GM21381 (cell line): ENCODE results near the gene GLT6D1.

Experiments used
- ATAC-seq: cut with Tn5 transposase; IDR thresholded peaks from one replicate; pipeline ENCODE4 v1.9.1; 2021; ENCODE audit warnings: mild to moderate bottlenecking, moderate library complexity; ENCODE audit not compliant: unreplicated experiment

The GLT6D1 gene

DNA sequence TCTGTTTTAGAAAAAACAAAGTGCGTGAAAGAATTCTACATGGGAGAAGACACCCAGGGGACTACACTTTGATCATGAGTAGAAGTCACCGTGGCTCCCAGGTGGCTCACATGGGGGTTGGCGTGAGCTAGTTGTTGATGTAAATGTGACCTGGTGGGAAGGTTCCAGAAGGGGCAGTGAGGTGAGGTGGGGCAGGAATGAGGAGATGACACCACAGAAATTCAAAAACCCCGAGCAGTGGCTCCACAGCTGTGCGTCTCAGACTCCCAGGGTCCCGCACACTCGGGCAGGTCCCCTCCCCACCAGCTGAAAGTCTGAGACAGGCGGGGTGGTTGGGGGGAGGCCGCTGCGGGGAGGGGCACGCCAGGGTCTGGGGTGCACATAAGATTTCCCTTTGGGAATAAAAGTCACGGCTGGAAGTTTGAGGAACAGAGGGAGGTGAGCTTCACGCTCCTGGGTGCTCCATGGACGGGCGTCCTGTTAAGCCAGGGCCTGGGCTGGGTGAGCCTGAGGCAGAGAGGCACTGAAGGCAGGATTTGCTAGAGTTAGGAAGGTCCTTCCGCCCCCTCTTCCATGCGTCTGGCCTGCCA is 29.9 kb downstream of the GLT6D1 start:
- no peak for ATAC-seq

DNA sequence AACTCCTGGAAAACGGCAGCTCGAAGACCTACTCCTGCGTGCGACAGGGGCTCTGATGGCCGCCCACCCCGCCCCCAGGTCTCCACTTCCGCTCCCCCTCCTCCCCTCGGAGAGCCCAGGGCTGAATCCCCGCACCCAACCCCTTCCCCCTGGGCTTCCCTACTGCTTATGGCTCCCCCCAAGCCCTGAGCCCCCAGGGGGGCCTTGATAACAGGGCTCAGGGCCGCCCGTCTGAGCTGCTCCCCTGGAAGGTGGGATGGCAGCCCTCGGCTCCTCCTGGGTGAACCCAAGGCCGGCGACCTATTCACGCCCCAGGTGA is 30.4 kb downstream of the GLT6D1 start:
- ATAC-seq: no peak

DNA sequence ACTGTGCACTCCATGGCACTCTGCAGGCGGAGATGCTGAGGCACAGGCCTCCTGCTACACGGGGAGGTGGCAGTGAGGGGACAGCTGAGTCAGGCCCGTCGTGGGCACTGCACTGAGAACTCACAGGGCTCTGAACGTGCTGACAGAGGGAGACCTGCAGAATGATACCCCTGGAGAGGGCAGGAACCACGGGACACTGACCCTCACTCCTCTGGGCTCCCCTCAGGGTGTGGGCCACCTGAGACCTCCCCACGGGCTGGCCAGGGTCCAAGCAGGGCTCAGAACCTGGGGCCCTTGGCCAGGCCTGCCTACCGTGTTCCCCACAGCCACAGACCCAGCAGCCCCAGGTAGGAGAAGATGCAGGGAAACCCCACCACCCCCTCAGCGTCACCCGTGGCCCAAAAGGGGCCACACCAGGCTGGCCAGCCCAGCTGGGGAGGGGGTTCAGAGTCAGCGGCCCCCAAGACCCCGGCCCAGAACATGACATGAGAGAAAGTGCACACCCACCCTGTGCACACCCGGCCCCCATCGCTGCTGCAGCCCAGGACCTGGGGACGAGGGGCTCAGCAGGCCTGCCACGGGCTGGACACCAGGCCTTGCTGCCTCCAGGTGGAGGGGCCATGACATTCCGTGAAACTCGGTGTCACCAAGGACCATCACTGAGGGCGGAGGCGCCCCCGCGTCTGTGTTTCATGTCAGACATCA is 30.9 kb downstream of the GLT6D1 start:
- ATAC-seq: no peak

DNA sequence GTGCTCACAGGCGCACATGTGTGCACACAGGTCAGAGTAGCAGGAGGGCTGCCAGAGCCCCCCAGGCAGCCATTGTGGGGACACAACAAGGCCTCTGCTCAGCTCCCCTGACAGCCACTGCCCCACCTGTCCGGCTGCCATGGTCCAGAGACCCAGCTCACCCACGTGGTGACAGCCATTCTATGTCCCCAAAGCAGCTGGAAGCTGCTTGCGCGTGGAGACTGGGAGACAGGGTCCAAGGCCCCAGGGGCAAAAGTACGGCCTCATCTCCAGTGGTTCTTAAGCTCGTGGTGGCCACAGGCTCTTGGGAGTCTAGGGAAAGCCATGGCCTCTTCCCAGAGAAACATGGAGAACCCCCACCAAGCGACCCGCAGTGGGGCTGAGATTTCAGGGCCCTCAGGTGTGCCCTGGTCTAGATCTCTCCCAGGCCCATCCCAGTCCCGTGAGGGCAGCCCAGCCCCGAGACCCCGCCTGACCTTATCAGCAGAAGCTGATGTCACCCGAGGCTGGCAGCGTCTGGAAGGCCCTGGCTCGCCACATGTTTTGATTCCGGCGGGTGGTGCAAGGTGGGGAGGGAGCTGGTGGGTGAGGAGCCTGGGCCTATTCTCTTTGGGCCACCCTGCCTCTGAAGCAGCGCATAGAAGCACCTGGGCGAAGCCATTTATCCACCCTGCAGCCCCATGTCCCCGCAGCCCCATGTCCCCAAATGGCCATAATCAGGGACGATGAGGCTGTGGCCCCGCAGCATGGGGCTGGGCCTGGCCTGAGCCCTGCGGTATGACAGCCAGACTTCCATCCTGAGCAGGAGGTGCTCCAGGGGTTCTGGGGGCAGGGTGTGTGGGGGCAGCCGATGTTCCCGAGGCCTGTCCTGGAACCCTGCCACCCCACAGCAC is 31.7 kb downstream of the GLT6D1 start:
- no peak for ATAC-seq

DNA sequence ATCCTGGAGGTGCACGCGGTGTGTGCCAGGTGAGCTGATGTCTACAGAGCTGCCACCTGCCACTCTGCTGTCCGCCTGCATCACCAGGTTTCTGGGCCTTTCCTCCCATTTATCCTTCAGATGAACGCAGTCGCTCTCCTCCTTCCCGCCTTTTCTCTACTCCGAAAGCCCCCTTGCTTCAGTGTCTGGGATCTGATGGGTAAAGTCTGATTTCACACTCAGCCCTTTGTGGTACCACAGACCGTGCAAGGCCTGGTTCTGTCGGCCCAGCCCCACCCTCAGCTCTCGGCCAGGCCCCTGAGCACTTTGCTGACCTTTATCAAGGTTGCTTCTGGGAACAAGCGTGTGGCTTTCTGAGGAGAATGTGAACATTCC is 32.5 kb downstream of the GLT6D1 start:
- ATAC-seq: no peak

DNA sequence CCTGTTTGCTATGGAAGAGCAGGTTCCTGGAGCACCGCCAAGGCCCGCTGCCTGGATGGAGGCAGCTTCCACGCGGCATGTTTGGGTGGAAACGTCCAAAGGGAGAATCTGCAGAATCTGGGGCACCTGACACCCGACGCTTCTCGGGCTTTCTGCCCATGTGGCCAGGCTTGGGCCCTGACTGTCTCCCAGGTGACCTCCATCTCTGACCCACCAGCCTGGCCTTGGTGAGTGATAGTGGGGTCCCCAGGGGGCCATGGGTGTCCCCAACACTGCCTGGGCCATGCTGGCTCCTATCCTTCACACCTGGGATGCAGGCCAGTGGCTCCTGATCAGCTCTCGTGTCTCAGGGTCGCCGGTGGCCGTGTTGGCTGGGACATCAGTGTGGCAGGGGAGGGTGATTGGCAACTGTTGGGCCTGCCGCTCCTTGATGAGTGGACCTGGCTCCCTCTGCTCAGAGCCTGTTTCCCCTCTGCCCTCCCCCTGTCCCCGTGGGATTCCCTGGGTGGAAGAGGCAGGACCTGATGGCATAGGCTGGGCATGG is 34.0 kb downstream of the GLT6D1 start:
- ATAC-seq: no peak

DNA sequence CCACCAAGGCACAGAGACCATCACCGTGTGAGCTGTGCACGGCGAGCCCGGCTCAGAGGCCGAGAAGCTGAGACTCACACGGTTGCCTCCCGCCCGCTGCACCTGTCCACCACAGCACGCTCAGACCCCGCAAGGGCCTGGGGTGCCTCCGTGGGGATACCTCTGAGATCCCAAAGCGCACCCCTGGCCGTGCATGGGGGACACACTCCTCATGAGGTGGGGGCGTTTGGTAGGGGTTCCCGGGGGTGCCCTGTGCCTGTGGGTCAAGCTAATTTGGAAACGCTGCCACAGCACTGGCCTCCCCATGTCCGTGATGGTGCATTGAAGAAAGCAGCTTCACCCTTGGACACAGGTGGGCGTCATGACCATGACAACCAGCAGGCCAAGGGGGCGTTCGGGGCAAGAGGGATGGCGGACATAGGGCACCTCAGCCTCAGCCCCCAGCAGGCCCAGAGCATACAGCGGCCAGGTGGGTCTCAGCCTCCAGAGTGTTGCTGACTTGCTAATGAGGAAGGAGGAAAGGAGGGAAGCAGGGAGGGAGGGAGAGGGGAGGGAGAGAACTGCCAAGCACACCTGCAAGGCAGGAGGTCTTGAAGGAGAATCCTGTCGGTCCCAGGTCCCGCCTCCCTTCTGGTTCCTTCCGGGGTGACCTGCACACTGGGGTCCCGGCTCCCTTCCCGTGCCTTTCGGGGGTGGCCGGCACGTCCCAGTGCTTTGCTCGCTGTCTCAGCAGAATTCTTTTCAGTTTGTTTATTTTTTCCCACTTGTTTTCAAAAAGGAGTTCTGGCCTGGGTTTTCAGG is 34.7 kb downstream of the GLT6D1 start:
- ATAC-seq: no peak

DNA sequence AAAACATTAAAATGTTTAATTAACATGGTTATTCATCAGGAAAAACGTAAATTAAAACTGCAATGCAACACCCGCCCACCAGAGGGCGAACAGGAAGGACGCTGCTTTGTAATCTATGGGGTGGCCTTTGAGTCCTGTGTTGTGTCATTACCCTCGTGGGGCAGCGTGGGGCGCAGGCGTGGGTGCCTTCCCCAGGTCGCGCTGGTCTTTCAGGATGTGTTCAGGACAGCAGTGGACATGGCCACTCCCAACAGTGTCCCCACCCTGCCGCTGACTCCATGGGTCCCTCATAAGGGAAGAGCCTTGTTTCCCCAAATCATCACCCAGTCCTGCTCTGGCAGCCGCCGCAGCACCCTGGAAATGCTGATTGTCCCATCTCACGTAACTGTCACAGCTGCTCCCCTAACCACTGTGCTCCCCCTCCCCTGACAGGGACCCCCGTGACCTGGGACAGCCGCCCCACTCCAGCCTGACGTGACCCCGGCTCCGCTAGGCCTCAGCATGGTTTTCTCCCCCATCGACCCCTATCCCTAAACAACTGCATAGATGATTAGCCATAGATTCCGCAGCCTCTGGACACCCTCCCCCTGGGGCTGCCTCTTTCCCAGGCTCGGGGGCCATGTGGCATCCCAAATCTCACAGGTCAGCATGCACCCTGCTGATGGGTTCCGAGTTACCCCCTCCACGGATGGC is 36.4 kb downstream of the GLT6D1 start:
- no peak for ATAC-seq

DNA sequence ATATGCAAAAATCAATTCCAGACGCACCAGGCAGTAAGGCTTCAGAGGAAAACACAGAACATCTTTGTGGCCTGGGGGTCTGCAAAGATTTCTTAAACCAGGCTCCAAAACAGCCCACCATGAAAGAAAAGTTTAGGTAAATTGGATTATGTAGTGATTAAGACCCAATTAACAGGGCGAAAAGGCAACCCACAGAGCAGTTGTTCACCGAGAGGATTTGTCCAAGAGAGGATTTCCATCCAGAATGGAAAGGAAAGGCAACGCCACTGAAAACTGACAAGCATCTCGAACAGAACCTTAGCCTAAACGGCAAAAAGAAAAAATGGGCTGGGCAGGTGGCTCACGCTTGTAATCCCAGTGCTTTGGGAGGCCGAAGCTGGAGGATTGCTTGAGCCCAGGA is 37.4 kb downstream of the GLT6D1 start:
- no peak for ATAC-seq

DNA sequence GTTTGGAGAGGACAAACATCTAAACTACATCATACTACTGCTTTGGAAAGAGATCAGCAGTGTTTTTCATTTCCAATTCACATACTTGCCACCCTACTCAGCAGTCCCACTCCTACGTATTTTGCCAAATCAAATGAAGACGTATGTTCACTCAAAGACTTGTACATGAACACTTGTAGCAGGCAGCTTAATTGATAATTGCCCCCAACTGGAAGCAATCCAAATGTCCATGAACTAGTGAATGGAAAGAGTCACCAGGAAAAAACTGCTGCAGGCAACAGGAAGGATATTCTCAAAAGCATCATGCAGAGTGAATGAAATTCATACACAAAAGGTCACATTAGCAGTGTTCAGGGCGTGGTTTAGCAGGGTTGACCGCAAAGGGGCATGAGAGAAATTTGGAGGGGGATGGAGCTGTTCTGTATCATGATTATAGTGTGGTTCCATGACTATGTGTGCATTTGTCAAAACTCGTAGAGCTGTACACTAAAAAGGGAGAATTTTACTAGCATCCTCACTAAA is 39.0 kb downstream of the GLT6D1 start:
- no peak for ATAC-seq

DNA sequence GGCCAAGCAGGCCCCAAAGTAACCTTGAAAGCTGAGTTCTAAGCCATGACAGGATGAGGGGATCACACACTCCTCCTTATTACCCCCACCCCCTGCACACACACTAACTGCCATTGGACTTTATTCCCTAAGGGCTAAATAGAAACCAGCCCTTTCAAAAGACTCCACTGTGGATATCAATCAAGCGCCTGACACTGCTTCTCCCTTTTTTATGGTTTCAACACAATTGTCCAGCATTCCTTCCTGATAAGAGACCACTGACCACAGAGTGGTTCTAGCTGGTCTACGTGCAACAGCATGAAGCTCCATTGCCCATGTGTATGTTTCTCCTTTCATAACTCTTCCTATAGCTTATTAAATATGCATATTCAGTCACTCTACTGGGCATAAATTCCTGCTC is 43.1 kb downstream of the GLT6D1 start:
- no peak for ATAC-seq

DNA sequence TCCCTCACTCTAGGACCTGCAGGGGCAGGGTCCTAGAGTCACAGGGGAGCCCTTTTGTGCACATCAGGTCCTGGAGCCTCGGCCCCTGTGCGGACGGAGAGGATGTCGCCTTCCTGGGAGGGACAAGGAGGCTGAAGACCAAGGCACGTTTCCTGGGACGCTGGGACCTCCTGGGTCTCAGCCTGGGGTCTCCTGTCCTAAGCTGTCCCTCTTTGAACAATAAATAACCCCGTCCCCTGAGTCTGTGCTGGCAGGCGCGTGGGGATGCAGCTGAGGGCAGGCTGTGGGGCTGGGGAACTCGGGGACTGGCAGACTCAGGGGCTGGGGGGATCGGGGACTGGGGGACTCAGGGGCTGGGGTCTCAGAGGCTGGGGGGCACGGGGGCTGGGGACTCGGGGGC is 46.7 kb downstream of the GLT6D1 start:
- ATAC-seq: no peak

DNA sequence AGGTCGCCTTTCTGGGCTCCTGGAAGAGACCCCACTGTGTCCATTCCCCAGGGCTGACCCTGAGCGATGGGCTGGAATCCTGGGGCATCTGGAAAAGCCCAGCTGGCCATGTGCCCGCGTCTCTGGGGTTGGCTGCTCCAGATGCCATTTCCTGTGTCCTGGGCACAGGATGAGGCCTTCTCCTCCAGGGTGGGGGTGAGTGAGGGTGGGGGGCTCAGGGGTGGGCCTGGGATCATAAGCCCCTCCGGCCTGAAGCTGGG is 47.1 kb downstream of the GLT6D1 start:
- no peak for ATAC-seq

DNA sequence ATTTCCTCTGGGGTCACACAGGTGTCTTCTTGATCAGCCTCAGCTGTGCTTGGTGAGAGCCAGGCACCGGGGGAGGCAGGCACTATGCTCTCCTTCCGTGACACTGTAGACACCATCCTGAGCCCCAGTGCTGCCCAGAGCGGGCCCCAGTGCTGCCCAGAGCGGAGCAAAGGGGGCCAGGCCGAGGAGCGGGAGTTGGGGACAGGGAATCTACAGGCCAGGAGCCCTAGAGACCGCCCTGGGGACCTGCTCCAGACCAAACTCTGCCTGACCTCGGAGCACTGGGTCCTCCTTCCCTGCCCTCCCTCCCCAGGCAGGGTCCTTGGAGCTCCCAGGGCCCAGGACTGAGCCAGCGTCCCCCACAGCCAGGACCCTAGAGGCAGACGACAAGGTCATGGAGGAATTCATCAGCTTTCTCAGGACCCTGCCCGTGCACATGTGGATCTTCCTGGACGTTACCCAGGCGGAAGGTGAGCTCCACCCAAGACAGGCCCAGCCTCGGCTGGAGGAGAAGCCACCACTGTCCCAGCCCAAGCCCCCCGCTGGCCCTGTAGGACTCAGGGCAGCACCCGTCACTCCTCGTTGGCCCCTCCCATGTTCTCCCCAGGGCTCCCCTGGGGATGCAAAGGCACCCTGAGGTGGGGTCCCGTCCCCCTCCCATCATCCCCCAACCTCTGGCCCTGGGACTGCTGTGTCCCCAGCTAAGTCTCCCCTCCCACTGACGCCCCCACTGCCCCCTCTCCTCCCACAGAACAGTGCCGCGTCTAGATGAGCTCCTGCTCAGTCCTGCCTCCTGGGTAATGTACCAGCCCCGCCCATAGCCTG is 47.6 kb downstream of the GLT6D1 start:
- no peak for ATAC-seq

DNA sequence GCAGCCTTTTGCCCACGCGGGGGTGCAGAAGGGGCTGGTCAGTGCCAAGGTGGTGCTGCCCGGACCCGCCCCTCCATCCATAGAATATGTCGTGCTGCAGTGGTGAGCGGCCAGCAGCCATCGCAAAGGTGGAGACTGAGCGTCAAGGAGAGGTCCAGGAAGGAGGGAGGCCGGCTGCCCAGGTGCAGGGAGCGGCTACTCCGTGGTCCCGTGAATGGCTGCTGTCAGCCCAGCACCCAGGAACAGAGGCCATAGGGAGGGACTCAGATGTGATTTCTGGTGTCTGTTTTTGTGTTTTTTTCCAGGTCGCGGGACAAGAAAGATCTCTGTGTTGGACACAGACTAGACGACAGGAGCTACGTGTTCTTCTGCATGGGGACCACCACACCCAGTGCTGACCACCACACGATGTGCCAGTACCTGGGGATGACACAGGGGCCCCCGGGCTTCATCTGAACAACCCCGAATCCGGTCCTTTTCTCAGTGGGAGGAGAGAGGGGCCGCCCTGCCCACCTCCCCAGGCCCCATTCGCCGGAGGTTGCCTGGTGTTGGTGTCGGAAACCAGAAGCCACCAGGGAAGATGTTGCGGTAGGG is 48.8 kb downstream of the GLT6D1 start:
- ATAC-seq: no peak

DNA sequence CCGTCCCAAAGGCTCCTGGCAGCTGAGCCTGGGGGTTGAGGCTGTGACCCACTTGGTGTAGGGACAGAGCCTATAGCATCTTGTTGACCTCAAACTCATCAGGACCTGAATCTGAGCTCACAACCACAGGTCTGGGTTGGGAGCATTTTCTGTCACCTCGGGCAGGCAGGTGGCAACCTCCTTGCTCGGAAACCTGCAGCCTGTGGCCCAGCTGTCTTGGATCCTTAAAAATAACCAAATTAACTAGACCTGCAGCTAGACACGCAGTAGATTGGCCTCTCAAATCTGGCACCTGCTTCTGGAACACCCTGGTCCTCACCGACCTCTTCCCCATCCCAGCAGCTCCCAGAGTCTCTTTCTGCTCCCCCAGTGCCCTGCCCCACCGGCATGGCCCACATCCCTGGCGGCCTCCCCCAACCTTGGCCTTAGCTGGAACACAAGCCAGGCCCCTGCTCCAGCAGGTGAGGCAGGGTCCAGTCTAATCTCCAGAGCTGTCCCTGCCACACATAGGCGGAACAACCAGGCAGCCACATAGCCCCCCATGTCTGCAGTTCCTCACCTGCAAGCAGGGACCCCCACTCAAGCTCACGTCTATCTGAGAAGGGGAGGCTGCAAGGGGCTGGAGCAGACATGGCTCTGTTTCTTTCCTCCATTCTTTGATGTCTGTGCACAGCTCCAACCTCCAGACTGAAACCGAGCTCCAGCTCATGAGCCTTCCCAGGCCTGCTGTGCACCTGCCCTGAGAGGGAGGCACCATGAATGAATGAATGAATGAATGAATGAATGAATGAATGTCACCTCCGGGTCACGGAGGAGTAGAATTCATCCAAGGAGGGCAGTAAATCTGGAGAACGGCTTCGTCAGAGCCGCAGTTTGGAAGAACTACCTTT is 49.5 kb downstream of the GLT6D1 start:
- ATAC-seq: no peak

DNA sequence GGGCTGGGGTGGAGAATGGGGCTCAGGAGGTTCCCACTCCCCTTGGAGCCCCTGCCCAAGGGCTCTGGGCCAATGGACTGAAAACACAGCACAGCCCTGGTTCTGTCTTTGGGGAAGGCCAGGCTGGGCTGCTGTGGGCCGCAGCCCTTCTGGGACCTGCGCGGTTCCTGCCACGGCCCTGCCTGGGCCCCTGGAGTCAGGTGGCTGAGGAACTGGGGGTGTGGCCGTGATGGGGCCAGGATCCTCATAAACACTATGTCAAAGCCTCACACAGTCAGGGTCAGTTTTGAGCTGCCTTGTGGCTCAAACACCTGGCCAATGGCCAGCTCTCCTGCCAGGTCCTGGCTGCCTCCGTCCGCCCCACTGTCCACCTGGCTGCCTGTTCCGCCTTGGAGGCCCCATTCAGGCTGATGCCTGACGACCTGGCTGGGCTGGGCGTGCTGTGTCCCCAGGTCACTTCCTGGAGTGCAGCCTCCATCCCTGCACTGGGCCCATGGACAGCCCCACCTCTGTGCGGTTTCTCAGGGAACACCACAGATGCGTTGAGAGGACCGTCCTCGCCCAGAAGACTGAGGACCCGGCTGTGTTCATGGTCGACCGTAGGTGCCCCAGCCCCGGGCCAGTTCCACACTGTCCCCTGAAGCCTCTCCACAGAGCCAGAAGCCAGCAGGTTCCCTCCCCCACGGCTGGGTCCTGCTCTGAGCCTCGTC is 50.3 kb downstream of the GLT6D1 start:
- no peak for ATAC-seq

DNA sequence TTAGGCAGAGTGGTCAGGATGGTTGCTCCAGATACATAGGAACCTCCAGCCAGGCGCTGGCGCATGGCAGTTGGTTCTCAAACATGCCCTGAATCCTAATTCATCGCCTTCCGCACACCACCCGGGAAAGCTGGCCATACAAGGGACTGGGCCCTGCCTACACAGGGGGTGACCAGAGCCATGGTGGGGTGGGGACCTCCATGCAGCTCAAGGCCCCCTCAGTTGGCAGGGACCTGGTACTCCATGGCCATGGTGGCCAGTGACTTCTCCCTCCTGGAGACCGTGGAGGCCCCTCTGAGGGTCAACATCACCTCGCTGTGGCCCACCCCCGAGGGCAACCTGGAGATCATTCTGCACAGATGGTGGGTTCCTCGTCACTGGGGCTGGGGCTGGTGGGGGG is 51.0 kb downstream of the GLT6D1 start:
- ATAC-seq: no peak
